Activated effector memory CD4-positive, alpha-beta T cell treated with anti-CD3 and anti-CD28 coated beads, Interleukin-2, amount 50 U/mL, for 16 hours (primary cell): Measurements from ENCODE around the gene ELMOD2.
A peak's percentile ranks its signal among the peaks of the same experiment; 100 is the strongest.
"Not testable (repeated sequence)": the region's sequence is repeated elsewhere in the genome, so short reads cannot be mapped to it uniquely, and the experiment has no call there.

Experiments
- DNase-seq: peaks from one replicate; pipeline ENCODE4 v3.0.0-alpha.2; 2020

ELMOD2 gene

GRCh38 chr4:140523857-140524742, at the start of gene ELMOD2:
Gene ELMOD2, plus strand, starts transcription at chr4:140524168. Its CDS starts 1,261 bp downstream, at chr4:140525429.
- DNase-seq = peak; percentile 99

- no peak for DNase-seq
These were observed 40.5 kb upstream of the ELMOD2 start for GRCh38 chr4:140483445-140483844.

GRCh38 chr4:140485939-140486338, 38.0 kb upstream of the ELMOD2 start:
- DNase-seq = no peak

GRCh38 chr4:140497405-140497746, 26.6 kb upstream of the ELMOD2 start:
- DNase-seq = no peak

GRCh38 chr4:140497747-140498636, 26.0 kb upstream of the ELMOD2 start, which contains the start of gene MGAT4D:
Gene MGAT4D, minus strand, starts transcription at chr4:140498293. Its CDS starts 71 bp downstream, at chr4:140498222.
- no peak for DNase-seq

GRCh38 chr4:140499391-140499790, 24.6 kb upstream of the ELMOD2 start:
- DNase-seq = no peak

- DNase-seq = no peak
These were observed 19.7 kb upstream of the ELMOD2 start for GRCh38 chr4:140504261-140504660.

- DNase-seq = not testable (repeated sequence)
These were observed 10.2 kb upstream of the ELMOD2 start for GRCh38 chr4:140513765-140514164.

- DNase-seq = no peak
These were observed 8.5 kb upstream of the ELMOD2 start for GRCh38 chr4:140515423-140515822.

- DNase-seq = no peak
These were observed 555 bp upstream of the ELMOD2 start for GRCh38 chr4:140523370-140523856.

- DNase-seq = no peak
These were observed 5.5 kb downstream of the ELMOD2 start for GRCh38 chr4:140529434-140529833.

- no peak for DNase-seq
These were observed 10.0 kb downstream of the ELMOD2 start for GRCh38 chr4:140533951-140534480.

GRCh38 chr4:140556372-140557085, 32.6 kb downstream of the ELMOD2 start:
- no peak for DNase-seq

GRCh38 chr4:140557831-140558435, 34.0 kb downstream of the ELMOD2 start:
- no peak for DNase-seq

GRCh38 chr4:140559696-140560095, 35.7 kb downstream of the ELMOD2 start:
- no peak for DNase-seq

GRCh38 chr4:140568507-140569306, 44.7 kb downstream of the ELMOD2 start, which contains the start of gene UCP1:
Gene UCP1, minus strand, starts transcription at chr4:140568961. Its CDS starts 232 bp downstream, at chr4:140568729.
- no peak for DNase-seq

GRCh38 chr4:140569307-140569638, 45.3 kb downstream of the ELMOD2 start:
- DNase-seq = no peak

- DNase-seq = no peak
These were observed 47.7 kb downstream of the ELMOD2 start for GRCh38 chr4:140571620-140572019.

GRCh38 chr4:140575489-140575888, 51.5 kb downstream of the ELMOD2 start:
- no peak for DNase-seq

GRCh38 chr4:140579278-140579677, 55.3 kb downstream of the ELMOD2 start:
- DNase-seq = no peak

- no peak for DNase-seq
These were observed 57.1 kb downstream of the ELMOD2 start for GRCh38 chr4:140581078-140581477.
